GM12865 (cell line): Measurements from ENCODE around the gene TMPRSS11F.

Experiments
- DNase-seq: peaks from one replicate; pipeline ENCODE4 v3.0.0; 2010; ENCODE audit warnings: low read depth
- H3K4me3 ChIP-seq: 2 replicates; pipeline ENCODE4 v1.5.1; 2011; ENCODE audit warnings: mild to moderate bottlenecking, low read depth, low read length, control low read depth
- CTCF ChIP-seq: IDR thresholded peaks from 2 replicates; pipeline ENCODE4 v1.5.1; 2011; ENCODE audit warnings: low read length, control low read depth, low read depth, inconsistent platforms; ENCODE audit not compliant: insufficient read depth; ENCODE audit errors: missing control alignments

Gene TMPRSS11F

GRCh38 chr4:68163754-68164153, 34.1 kb upstream of the TMPRSS11F start:
- no peak overlapping the region for H3K4me3 ChIP-seq

GRCh38 chr4:68162196-68162595, 32.5 kb upstream of the TMPRSS11F start:
- no peak overlapping the region for H3K4me3 ChIP-seq
- DNase-seq = no peak
- TF ChIP-seq CTCF = no peak

More at GRCh38 chr4:68163754-68164153, 34.1 kb upstream of the TMPRSS11F start:
- no peak for DNase-seq
- TF ChIP-seq CTCF = no peak

DNA sequence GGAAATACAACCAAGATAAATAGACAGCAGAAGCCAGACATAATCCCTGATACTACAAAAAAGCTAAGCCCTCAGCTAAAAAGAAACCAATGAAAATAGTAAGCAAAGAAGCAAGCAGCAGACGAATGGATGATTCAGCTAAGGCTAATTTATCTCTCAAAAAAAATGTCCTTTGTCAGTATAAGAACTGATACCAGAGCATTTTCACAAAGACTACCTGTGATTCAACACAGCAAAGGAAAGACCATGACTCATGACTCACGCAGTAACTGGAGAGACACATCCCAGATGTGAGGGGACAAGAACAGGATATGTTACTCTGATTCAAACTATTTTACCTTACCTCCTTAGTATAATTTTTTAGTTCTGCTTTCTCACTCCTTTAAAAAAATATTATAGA, 22.7 kb upstream of the TMPRSS11F start:
- TF ChIP-seq CTCF = no peak
- no peak for DNase-seq
- H3K4me3 ChIP-seq = no peak overlapping the region

DNA sequence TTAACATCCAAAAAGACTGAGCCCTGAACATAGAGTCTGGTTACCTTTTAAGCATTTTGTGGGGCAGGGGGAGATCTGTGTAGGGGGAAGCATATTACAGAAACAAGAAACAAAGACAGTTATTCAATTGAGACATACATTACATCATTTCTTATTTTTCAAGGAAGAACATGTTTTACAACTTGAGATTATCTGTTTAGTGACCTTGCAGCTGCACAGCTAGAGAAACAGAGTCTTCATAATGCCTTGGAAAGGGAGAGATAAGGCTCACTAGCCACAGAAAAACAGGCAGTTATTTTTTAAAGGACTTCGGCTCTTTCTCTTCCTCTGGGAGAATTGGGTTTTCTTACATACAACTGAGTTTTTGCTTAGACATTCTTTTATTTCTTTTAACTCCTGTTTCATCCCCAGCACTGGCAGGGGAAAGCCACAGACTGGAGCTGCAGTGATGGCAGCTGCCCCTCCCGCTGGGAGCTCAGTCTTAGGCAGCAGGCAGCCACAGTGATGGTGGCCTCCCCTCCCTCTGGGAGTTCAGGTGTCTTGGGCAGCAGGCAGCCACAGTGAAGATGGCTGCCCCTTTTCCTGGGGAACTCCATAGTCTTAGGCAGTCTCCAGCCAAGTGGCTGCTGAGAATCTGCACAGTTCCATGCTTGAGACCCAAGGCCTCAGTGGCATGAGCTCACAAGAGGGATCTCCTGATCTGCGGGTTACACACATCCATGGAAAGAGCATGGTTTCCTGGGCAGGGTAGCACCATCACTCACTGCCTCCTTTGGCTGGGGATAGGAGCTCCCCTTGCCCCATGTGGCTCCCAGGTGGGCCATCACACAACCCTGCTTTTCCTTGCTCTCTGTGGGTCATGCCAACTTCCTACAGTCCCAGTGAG, 19.4 kb upstream of the TMPRSS11F start:
- no peak for DNase-seq
- no peak overlapping the region for H3K4me3 ChIP-seq
- TF ChIP-seq CTCF = no peak

DNA sequence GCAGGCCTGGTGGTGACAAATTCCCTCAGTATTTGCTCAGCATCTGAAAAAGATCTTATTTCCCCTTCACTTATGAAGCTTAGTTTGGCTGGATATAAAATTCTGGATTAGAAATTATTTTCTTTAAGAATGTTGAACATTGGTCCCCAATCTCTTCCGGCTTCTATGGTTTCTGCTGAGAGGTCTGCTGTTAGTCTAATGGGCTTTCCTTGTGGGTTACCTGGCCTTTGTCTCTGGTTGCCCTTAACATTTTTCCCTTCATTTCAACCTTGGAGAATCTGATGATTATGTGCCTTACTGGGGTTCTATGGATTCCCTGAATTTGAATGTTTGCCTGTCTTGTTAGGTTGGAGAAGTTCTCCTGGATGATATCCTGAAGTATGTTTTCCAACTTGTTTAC, 17.4 kb upstream of the TMPRSS11F start:
- no peak for TF ChIP-seq CTCF
- no peak for DNase-seq

GRCh38 chr4:68145261-68145660, 15.6 kb upstream of the TMPRSS11F start:
- no peak for DNase-seq
- TF ChIP-seq CTCF = no peak
- H3K4me3 ChIP-seq = no peak overlapping the region

More for the DNA sequence above, 17.4 kb upstream of the TMPRSS11F start:
- no peak overlapping the region for H3K4me3 ChIP-seq

- no peak for DNase-seq
- no peak for TF ChIP-seq CTCF
- no peak overlapping the region for H3K4me3 ChIP-seq
These were observed 12.2 kb upstream of the TMPRSS11F start for GRCh38 chr4:68141852-68142251.
